Naive B cell (primary cell): Measurements from ENCODE around the gene MATN1. TPM values are rescaled to one million over a fixed set of nuclear protein-coding genes. Genes with fewer than 3 reads are reported as not detected.

ENCODE experiments used
- ATAC-seq, 2 donors: fragments of 150-1000 bp; cut with Tn5 transposase; 2 replicates each; pipeline ENCODE4 v1.10.0; 2021; ENCODE audit warnings: low read depth in 2 of 2, mild to moderate bottlenecking in 2 of 2, moderate library complexity in 2 of 2
- DNase-seq: peaks from one replicate; pipeline ENCODE4 v3.0.0; 2022
- H3K27ac Mint-ChIP-seq, 6 donors: one replicate each; pipeline ENCODE4 v1.8.0; 2020 to 2022; ENCODE audit warnings: mild to moderate bottlenecking in 6 of 6, mixed read lengths in 6 of 6, moderate library complexity in 5 of 6, inconsistent platforms in 2 of 6
- H3K27me3 Mint-ChIP-seq, 3 donors: one replicate each; pipeline ENCODE4 v1.8.0; 2021 to 2022; ENCODE audit warnings: mixed read lengths in 3 of 3, mild to moderate bottlenecking in 1 of 3
- H3K36me3 Mint-ChIP-seq, 2 donors: one replicate each; pipeline ENCODE4 v1.8.0; 2020 to 2022; ENCODE audit warnings: mixed read lengths in 2 of 2, inconsistent platforms in 1 of 2, mild to moderate bottlenecking in 1 of 2
- H3K4me1 Mint-ChIP-seq, 3 donors: one replicate each; pipeline ENCODE4 v1.8.0; 2020 to 2022; ENCODE audit warnings: mixed read lengths in 3 of 3, inconsistent platforms in 1 of 3, mild to moderate bottlenecking in 1 of 3, moderate library complexity in 1 of 3
- H3K4me3 Mint-ChIP-seq, 8 donors: one replicate each; pipeline ENCODE4 v1.8.0; 2020 to 2022; ENCODE audit warnings: mild to moderate bottlenecking in 8 of 8, mixed read lengths in 8 of 8, moderate library complexity in 8 of 8, inconsistent platforms in 2 of 8
- H3K9me3 Mint-ChIP-seq, 7 donors: one replicate each; pipeline ENCODE4 v1.8.0; 2020 to 2022; ENCODE audit warnings: mixed read lengths in 7 of 7, mild to moderate bottlenecking in 5 of 7, inconsistent platforms in 2 of 7, moderate library complexity in 1 of 7
- polyA plus RNA-seq, 6 donors: library from polyadenylated mRNA; unstranded; fragments of 300-500 nt; fragmentation: Illumina TruSeq; gene quantifications; one replicate each; pipeline ENCODE4 v1.2.3, GENCODE V29; 2021; ENCODE audit warnings: low read depth in 6 of 6

MATN1 gene
- polyA plus RNA-seq, 6 donors from 2014 or later: 0.21 to 3.1 (median 0.39) TPM

DNA sequence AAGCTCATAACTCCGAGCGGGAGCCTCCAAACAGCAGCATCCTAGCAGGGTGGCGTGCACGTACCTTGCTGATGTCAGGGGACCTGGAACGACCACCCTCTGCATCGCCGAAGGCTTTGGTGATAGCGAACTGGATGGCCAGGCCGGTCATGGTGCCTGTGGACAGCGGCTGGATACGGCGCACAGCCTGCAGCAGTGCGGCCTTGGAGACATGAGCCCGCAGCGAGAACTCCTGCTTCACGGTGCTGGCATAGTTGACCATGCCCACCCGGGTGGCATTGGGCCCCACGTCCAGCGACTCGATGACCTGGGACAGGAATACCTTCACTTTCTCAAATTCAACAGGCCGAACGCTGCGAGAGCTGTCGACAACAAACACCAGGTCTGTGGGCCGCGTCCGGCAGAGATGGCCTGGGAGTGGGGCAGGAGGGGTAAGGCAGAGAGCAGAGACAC lies 2.0 kb downstream of the MATN1 start:
- H3K9me3 Mint-ChIP-seq: peaks cover 0 to 6% (median 0%) of the 10 kb centered on the region in 7 donors
- DNase-seq (no peak), ATAC-seq (no peak)
- H3K27ac Mint-ChIP-seq: peak overlapping the region in 3 of 6 donors; percentile 27 to 63 (median 62)
- H3K27me3 Mint-ChIP-seq: no peaks in the 10 kb centered on the region
- H3K36me3 Mint-ChIP-seq: no peaks in the 10 kb centered on the region
- peaks cover 47 to 67% (median 61%) of the 10 kb centered on the region in 3 donors for H3K4me1 Mint-ChIP-seq
- H3K4me3 Mint-ChIP-seq: peak overlapping the region in 4 of 8 donors; percentile 47 to 91 (median 66)

DNA sequence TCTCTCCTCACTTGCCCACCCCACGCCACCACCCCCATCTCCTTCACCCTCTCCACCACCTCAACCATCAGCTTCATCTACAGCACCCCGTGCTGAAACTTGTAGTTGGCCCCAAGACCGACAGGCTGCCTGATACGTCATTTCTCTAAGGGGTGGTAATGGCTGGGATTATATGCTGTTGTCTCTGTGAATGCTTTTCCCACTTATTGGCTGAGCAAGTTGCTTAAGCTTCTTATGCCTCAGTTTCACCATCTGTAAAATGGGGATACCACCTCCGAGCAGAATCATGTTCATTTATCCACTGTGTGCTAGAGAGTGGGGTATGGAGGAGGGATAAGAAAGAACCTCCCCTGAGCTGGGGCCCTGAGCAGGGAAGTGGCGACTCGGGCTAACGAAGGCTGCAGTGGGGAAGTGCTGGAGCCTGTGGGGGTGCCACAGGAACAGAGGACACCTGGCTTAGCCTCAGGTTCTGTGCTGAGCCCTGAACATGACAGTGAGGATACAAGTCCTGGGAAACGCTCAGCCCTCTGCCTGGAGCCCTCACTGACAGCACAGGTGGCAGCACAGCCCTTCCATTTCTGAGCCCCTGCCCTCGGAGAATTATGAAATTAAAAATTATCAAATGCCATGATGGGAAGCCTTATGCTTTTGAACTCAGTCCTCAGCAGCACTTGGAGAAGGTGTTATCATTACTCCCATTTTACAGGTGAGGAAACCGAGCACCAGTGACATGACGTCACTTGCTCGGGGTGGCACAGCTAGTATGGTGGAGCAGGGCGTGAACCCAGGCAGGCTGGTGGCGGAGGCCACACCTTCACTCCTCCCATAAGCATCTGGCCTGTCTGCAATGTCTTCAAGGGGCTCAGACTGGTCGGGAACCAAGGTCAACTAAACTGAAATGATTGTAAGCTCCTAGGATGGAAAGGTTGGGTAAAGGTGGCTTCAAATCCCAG lies 2.8 kb downstream of the MATN1 start:
- Mint-ChIP-seq H3K9me3 (peaks cover 0 to 9% (median 2%) of the 10 kb centered on the region in 7 donors), H3K4me3 (peak overlapping the region; percentile 52 to 95 (median 86)), H3K4me1 (peaks cover 47 to 67% (median 61%) of the 10 kb centered on the region in 3 donors), H3K27ac (peak overlapping the region; percentile 24 to 98 (median 65)), H3K36me3 (peaks cover 0 to 2% of the 10 kb centered on the region in 2 donors), H3K27me3 (no peaks in the 10 kb centered on the region)
- ATAC-seq: no peak
- DNase-seq: no peak

GRCh38 chr1:30719406-30720270 lies 3.7 kb downstream of the MATN1 start:
- ATAC-seq (no peak), DNase-seq (no peak)
- Mint-ChIP-seq H3K4me3 (peak overlapping the region; percentile 80 to 96 (median 92)), H3K9me3 (peaks cover 0 to 11% (median 2%) of the 10 kb centered on the region in 7 donors), H3K4me1 (peaks cover 40 to 59% (median 54%) of the 10 kb centered on the region in 3 donors), H3K27ac (peak overlapping the region; percentile 94 to 99 (median 97)), H3K27me3 (no peaks in the 10 kb centered on the region), H3K36me3 (peaks cover 0 to 4% of the 10 kb centered on the region in 2 donors)

DNA sequence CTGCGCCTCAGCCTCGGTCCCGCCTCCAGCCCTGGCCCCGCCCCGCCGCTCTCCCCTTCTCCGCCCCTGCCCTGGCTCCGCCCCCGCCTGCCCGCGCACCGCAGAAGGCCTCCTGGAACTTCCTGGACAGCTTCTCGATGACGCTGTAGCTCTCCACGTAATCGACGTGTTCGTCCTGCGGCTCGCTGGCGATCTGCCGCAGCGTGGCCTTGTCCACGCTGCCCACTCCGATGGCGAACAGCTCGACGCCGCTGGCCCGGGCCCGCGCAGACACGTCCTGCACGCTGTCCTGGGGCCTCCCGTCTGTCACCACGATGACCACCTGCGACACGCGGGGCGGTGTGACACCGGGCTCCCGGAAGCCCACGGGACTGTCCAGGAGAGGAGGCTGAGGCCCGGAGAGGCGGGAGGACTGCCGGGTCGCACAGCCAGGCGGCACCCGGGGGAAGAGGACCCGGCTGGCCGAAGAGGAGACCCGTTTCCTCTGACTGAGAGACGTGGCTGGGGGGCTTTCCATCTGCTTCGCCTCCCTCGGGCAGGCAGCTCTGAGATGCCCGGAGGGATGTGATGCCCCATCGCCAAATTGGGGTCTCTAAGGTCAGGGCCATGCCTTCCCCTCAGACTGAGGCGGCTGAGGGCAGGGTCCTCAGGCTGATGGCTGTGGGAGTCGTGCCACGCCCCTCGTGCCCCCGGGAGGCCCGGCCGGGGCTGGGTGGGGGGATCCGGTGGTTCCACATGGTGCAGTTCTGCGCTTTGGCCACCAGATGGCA lies 4.6 kb downstream of the MATN1 start:
- H3K4me3 Mint-ChIP-seq: peak overlapping the region; percentile 80 to 96 (median 92)
- no peaks in the 10 kb centered on the region for H3K27me3 Mint-ChIP-seq
- H3K9me3 Mint-ChIP-seq: peaks cover 0 to 11% (median 2%) of the 10 kb centered on the region in 7 donors
- peaks cover 0 to 4% of the 10 kb centered on the region in 2 donors for H3K36me3 Mint-ChIP-seq
- peaks cover 37 to 51% (median 46%) of the 10 kb centered on the region in 3 donors for H3K4me1 Mint-ChIP-seq
- ATAC-seq (peak; percentile 66 to 67), DNase-seq (peak; percentile 95)
- peak overlapping the region; percentile 94 to 99 (median 97) for H3K27ac Mint-ChIP-seq

DNA sequence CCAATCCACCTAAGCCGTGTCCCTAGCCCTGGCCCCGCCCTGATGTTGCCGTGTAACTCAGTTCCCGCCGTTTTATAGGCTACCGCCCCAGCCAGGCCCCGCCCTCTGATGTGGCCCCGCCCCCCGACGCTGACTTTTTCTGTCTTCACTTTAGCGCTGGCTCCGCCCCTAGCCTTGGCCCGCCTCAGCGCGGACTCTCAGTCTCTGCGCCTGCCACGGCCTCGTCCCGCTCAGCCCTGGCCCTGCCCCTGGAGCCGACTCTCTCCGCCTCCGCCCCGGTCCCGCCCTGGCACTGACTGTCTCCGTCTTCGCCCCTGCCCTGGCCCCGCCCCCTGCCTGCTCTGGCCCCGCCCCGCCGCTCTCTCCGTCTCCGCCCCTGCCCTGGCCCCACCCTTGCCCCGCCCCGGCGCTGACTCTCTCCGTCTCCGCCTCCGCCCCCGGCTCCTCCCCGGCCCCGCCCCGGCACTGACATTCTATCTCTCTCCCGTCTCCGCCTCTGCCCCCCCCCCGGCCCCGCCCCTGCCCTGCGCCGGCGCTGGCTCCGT lies 5.2 kb downstream of the MATN1 start:
- Mint-ChIP-seq H3K4me1 (peaks cover 32 to 45% (median 41%) of the 10 kb centered on the region in 3 donors), H3K36me3 (peaks cover 0 to 4% of the 10 kb centered on the region in 2 donors), H3K9me3 (peaks cover 0 to 11% (median 2%) of the 10 kb centered on the region in 7 donors), H3K27ac (peak overlapping the region; percentile 97 to 99 (median 98)), H3K4me3 (peak overlapping the region; percentile 83 to 96 (median 94)), H3K27me3 (no peaks in the 10 kb centered on the region)
- ATAC-seq (peak; percentile 76 to 82), DNase-seq (peak; percentile 97)

DNA sequence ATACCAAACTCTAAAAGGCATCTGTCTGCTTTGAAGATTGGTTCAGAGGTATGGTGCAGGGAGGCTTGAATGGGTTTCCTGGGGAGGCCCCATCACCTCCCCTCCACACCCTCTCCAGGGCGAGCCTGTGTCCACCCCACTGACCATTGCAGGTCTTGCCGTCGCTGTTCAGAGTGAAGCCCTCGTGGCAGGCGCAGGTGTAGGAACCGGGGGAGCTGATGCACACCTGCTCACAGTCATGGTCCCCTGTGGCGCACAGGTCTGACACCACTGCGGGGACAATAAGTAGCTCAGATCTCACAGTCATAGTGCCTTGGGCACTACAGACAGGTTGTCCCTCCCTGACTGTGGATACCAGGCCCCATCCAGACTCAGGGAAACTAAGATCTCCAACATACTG lies 6.7 kb downstream of the MATN1 start:
- no peak for DNase-seq
- peaks cover 26 to 34% (median 30%) of the 10 kb centered on the region in 3 donors for H3K4me1 Mint-ChIP-seq
- H3K27me3 Mint-ChIP-seq: peaks cover 8 to 13% (median 10%) of the 10 kb centered on the region in 3 donors
- no peak for ATAC-seq
- H3K27ac Mint-ChIP-seq: peak overlapping the region in 2 of 6 donors; percentile 13 to 49
- peaks cover 0 to 4% of the 10 kb centered on the region in 2 donors for H3K36me3 Mint-ChIP-seq
- H3K4me3 Mint-ChIP-seq: peak overlapping the region in 6 of 8 donors; percentile 24 to 72 (median 58)
- H3K9me3 Mint-ChIP-seq: peaks cover 0 to 11% (median 2%) of the 10 kb centered on the region in 7 donors

GRCh38 chr1:30715886-30716285 lies 7.5 kb downstream of the MATN1 start:
- no peak for ATAC-seq
- H3K36me3 Mint-ChIP-seq: peaks cover 0 to 4% of the 10 kb centered on the region in 2 donors
- DNase-seq: no peak
- H3K27ac Mint-ChIP-seq: peak overlapping the region in 1 of 6 donors; percentile 16
- peaks cover 8 to 18% (median 10%) of the 10 kb centered on the region in 3 donors for H3K27me3 Mint-ChIP-seq
- H3K4me1 Mint-ChIP-seq: peaks cover 23 to 26% (median 26%) of the 10 kb centered on the region in 3 donors
- no peak overlapping the region for H3K4me3 Mint-ChIP-seq
- H3K9me3 Mint-ChIP-seq: peaks cover 0 to 11% (median 2%) of the 10 kb centered on the region in 7 donors

- Mint-ChIP-seq H3K27ac (peak overlapping the region in 1 of 6 donors; percentile 33), H3K4me3 (no peak overlapping the region), H3K36me3 (peaks cover 0 to 4% of the 10 kb centered on the region in 2 donors), H3K27me3 (peaks cover 8 to 18% (median 12%) of the 10 kb centered on the region in 3 donors), H3K9me3 (peaks cover 0 to 11% (median 2%) of the 10 kb centered on the region in 7 donors), H3K4me1 (peaks cover 17 to 23% (median 19%) of the 10 kb centered on the region in 3 donors)
- ATAC-seq (no peak), DNase-seq (no peak)
Observed at GRCh38 chr1:30715216-30715615, 8.2 kb downstream of the MATN1 start.

DNA sequence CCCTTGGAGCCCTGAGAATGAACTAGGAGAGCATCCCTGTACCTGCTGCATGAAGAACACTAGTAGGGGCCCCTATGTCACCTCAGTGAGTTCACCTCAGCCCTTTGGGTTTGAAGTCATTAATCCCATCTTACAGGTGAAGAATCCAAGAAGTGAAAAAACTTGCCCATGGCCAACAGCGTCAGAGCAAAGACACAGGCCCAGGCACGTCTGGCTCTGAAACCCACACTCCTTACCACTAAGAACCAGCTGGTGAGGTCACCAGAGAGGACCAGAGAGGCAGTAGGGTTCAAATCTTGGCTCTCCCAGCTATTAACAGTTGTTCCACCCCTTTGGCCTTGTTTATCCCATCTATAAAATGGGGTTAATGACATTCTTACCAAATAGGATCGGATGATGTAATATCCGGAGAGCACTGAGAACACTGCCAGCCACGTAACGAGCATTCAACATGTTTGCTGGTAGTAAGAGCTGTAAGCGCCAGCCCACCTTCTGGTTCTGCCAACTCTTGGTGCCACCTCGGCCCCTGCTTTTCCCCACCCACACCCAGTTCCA lies 8.8 kb downstream of the MATN1 start:
- no peak for DNase-seq
- peaks cover 11 to 18% (median 18%) of the 10 kb centered on the region in 3 donors for H3K27me3 Mint-ChIP-seq
- H3K4me1 Mint-ChIP-seq: peaks cover 11 to 18% (median 13%) of the 10 kb centered on the region in 3 donors
- peaks cover 0 to 4% of the 10 kb centered on the region in 2 donors for H3K36me3 Mint-ChIP-seq
- H3K9me3 Mint-ChIP-seq: peaks cover 0 to 11% (median 2%) of the 10 kb centered on the region in 7 donors
- no peak for ATAC-seq
- H3K27ac Mint-ChIP-seq: no peak overlapping the region
- H3K4me3 Mint-ChIP-seq: peak overlapping the region in 1 of 8 donors; percentile 74

DNA sequence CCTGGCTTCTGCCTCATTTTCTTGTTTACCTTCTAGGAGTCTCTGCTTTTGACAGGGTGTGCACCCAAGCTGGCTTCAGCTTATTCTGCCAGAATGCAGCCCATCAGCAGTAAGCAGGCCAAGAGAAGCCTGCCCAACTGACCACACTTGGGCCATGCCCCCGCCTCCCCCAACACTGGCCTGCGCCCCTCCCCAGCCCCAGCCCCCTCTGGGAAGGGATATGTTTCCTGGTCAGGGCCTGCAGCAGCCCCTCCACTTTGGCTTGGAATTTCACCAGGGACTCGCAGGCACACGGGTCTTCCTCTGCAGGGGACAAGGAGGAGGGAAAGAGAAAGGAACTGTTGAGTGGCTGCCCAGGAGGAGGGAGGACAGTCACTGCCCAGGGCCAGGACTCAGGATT lies 9.4 kb downstream of the MATN1 start:
- H3K9me3 Mint-ChIP-seq: peaks cover 0 to 11% (median 2%) of the 10 kb centered on the region in 7 donors
- H3K36me3 Mint-ChIP-seq: peaks cover 0 to 4% of the 10 kb centered on the region in 2 donors
- ATAC-seq (no peak), DNase-seq (no peak)
- H3K27ac Mint-ChIP-seq: peak overlapping the region in 1 of 6 donors; percentile 37
- H3K27me3 Mint-ChIP-seq: peaks cover 14 to 24% (median 22%) of the 10 kb centered on the region in 3 donors
- H3K4me1 Mint-ChIP-seq: peaks cover 6 to 14% (median 11%) of the 10 kb centered on the region in 3 donors
- H3K4me3 Mint-ChIP-seq: no peak overlapping the region

DNA sequence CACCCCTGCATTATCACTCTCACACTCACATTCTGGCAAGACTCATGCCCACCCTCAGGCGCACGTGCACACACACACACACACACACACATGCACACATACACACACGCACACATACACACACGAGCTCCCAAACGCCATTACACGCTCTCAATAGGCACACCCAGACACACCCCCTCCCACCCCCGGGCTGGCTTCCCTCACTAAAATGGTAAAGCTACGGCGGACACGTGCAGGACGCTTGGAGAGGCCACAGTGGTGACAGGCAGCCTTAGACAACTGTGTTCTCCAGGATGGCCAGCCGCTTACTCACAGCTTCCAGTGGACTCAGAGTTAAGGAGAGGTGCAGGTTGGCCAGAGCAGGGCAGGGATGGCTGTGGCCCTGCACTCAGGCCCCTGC lies 10.1 kb downstream of the MATN1 start:
- peaks cover 0 to 4% of the 10 kb centered on the region in 2 donors for H3K36me3 Mint-ChIP-seq
- DNase-seq (no peak), ATAC-seq (no peak)
- peak overlapping the region in 3 of 6 donors; percentile 26 to 86 (median 44) for H3K27ac Mint-ChIP-seq
- H3K4me1 Mint-ChIP-seq: peaks cover 6 to 18% (median 11%) of the 10 kb centered on the region in 3 donors
- peaks cover 14 to 31% (median 30%) of the 10 kb centered on the region in 3 donors for H3K27me3 Mint-ChIP-seq
- peak overlapping the region in 2 of 8 donors; percentile 30 to 42 for H3K4me3 Mint-ChIP-seq
- peaks cover 0 to 11% (median 2%) of the 10 kb centered on the region in 7 donors for H3K9me3 Mint-ChIP-seq
